ENCODE measurements around the gene ABCD4. TPM values are rescaled to one million over a fixed set of nuclear protein-coding genes. Genes with fewer than 3 reads are reported as not detected.

The ABCD4 gene
- total and polyA plus RNA-seq, 2 donors (not counting 3 experiments of a cell fraction or from before 2014, with no cell fraction given) = 58.2 to 84.2 TPM

DNA sequence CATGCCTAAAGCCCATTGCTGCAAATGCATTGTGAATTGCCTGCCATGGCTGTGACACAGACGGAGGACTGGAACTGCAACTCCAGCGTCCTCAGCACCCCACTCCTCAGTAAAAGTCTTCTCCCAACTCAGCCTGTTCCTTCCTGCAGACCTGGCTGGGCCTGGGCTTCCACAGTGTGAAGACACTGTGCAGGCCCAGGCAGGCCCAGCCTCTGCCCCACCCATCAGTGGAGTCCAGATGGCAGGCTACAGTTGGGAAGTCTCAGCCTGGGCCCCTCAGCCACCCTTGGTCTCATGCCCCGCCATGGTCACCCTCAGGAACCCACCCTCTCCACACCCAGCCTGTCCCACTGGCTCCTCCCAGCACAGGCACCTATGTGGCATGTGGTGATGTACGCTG, 41.4 kb downstream of the ABCD4 start:
- dilution Hi-C loops (cut with MboI; ENCODE audit: extremely low pct_ligation_motif_present, low sequenced_read_pairs) (no loop called here), intact Hi-C loops (cut with micrococcal nuclease) (no loop called here)
- Histone ChIP-seq H4K20me1 (replicated peaks; ENCODE audit: control insufficient read depth, extremely low read depth, insufficient read depth, low read length) (no peaks in the 10 kb centered on the region), H3K4me2 (ENCODE audit: insufficient read depth, low read length) (no peak overlapping the region), H3K27me3 (ENCODE audit: control insufficient read depth in 2 of 2, insufficient read depth in 2 of 2, low read length in 2 of 2) (no peaks in the 10 kb centered on the region), H3K36me3 (ENCODE audit: control insufficient read depth in 2 of 2, extremely low read depth in 1 of 2, insufficient read depth in 2 of 2, low read length in 2 of 2) (no peaks in the 10 kb centered on the region), H3K9ac (replicated peaks; ENCODE audit: extremely low read depth, insufficient read depth, low read length) (no peak overlapping the region), H3K9me3 (replicated peaks; ENCODE audit: control insufficient read depth, insufficient read depth, low read length) (no peaks in the 10 kb centered on the region), H3K4me1 (ENCODE audit: control insufficient read depth, extremely low read depth, insufficient read depth, low read length) (peaks cover 4% of the 10 kb centered on the region), H3K9me1 (replicated peaks; ENCODE audit: control insufficient read depth, extremely low read depth, insufficient read depth, low read length) (no peaks in the 10 kb centered on the region), H3K79me2 (ENCODE audit: control insufficient read depth, insufficient read depth, low read length) (no peaks in the 10 kb centered on the region), H3K27ac (ENCODE audit: insufficient read depth, low read depth, low read length) (no peak overlapping the region), H2AFZ (ENCODE audit: low read depth, low read length) (no peak overlapping the region), H3K4me3 (replicated peaks in 1 of 3; ENCODE audit: insufficient read depth in 1 of 3, low read depth in 1 of 3, low read length in 3 of 3) (no peak overlapping the region)
- FAIRE-seq (no peak), DNase-seq (ENCODE audit: low read depth, low spot score) (no peak)
- ChIA-PET POLR2A (no interaction called here), CTCF (no interaction called here)
- TF ChIP-seq MYC (IDR thresholded peaks at IDR 0.05; ENCODE audit: low read depth, low read length) (no peak), GATA2 (IDR thresholded peaks at IDR 0.05; ENCODE audit: insufficient read depth, insufficient read length, low read depth, low read length) (no peak), EZH2 (IDR thresholded peaks at IDR 0.05; ENCODE audit: borderline replicate concordance, low read depth, low read length, severe bottlenecking) (no peak), POLR2AphosphoS5 (IDR thresholded peaks at IDR 0.05; ENCODE audit: insufficient read depth, low read depth, low read length) (no peak), POLR2A (IDR thresholded peaks at IDR 0.05; ENCODE audit: low read depth, low read length) (no peak), CTCF (IDR thresholded peaks at IDR 0.05; ENCODE audit: extremely low read depth in 1 of 2, insufficient read depth in 1 of 2, low read depth in 1 of 2, low read length in 2 of 2) (no peak), JUN (IDR thresholded peaks at IDR 0.05; ENCODE audit: borderline replicate concordance, insufficient read depth, insufficient read length, low read depth) (no peak), FOS (IDR thresholded peaks at IDR 0.05; ENCODE audit: borderline replicate concordance, insufficient read depth, low read length) (no peak), MAX (IDR thresholded peaks at IDR 0.05; ENCODE audit: insufficient read depth, insufficient read length) (no peak)
- no TSS peak for BruUV-seq (replicated peaks)
